ENCODE results near the gene HBZ. TPM values are rescaled to one million over a fixed set of nuclear protein-coding genes. Genes with fewer than 3 reads are reported as not detected.
"Not testable (repeated sequence)": the region's sequence is repeated elsewhere in the genome, so short reads cannot be mapped to it uniquely, and the experiment has no call there.

The HBZ gene
- total RNA-seq, 1 experiment from 2014 or later = not detected

- ChIA-PET RAD21 (ENCODE audit: low non-redundant PET in 1 of 2, low total read pairs in 2 of 2, uncharacterized antibody in 2 of 2, unreplicated experiment in 2 of 2) (no interaction called here), CTCF (no interaction called here), POLR2A (no interaction called here)
- Histone ChIP-seq H3K27ac (ENCODE audit: low read depth, low read length) (no peak overlapping the region), H4K20me1 (ENCODE audit: insufficient read depth) (no peaks in the 10 kb centered on the region), H3K4me2 (ENCODE audit: low read length) (no peak overlapping the region), H3K36me3 (ENCODE audit: control insufficient read depth in 1 of 2, insufficient read depth in 2 of 2, low read length in 2 of 2) (no peaks in the 10 kb centered on the region), H3K9me3 (ENCODE audit: control insufficient read depth in 1 of 2, insufficient read depth in 1 of 2, low read depth in 1 of 2, low read length in 2 of 2) (no peaks in the 10 kb centered on the region), H3K9me2 (ENCODE audit: insufficient read depth) (no peaks in the 10 kb centered on the region), H3K79me2 (ENCODE audit: insufficient read depth, low read length) (no peaks in the 10 kb centered on the region), H2AFZ (ENCODE audit: low read depth, low read length, poor library complexity, severe bottlenecking) (no peak overlapping the region), H3K4me1 (ENCODE audit: control insufficient read depth in 1 of 2, insufficient read depth in 2 of 2, low read length in 2 of 2) (no peaks in the 10 kb centered on the region; a peak in 1 of 4 replicates), H3K4me3 (replicated peaks in 1 of 2; ENCODE audit: low read depth in 1 of 2, low read length in 2 of 2) (no peak overlapping the region), H3K9ac (ENCODE audit: low read length) (no peak overlapping the region), H3K27me3 (ENCODE audit: insufficient read depth, low read length) (no peaks in the 10 kb centered on the region)
- BruUV-seq (replicated peaks) = no TSS peak
- DNase-seq (ENCODE audit: low read depth, low spot score) (no peak), ATAC-seq (no peak)
- intact Hi-C loops (cut with micrococcal nuclease) = no loop called here
- TF ChIP-seq EZH2phosphoT487 (IDR thresholded peaks at IDR 0.05; ENCODE audit: borderline replicate concordance) (no peak), YY1 (IDR thresholded peaks at IDR 0.05; ENCODE audit: extremely low read depth, insufficient replicate concordance, low read depth, low read length) (no peak), JUND (IDR thresholded peaks at IDR 0.05) (no peak), EZH2 (IDR thresholded peaks at IDR 0.05) (no peak), SP1 (IDR thresholded peaks at IDR 0.05; ENCODE audit: low read depth) (no peak), CTCF (IDR thresholded peaks at IDR 0.05 in 2 of 3, conservative IDR thresholded peaks at IDR 0.05 in 1 of 3; ENCODE audit: borderline replicate concordance in 1 of 3, insufficient read depth in 1 of 3, low read depth in 2 of 3, low read length in 2 of 3) (no peak), ZFX (IDR thresholded peaks at IDR 0.05) (no peak), CEBPB (IDR thresholded peaks at IDR 0.05; ENCODE audit: low read depth) (no peak), SIN3A (IDR thresholded peaks at IDR 0.05; ENCODE audit: low read depth) (no peak), RAD21 (IDR thresholded peaks at IDR 0.05; ENCODE audit: low read depth) (no peak), POLR2AphosphoS5 (IDR thresholded peaks at IDR 0.05; ENCODE audit: low read depth, low read length) (no peak)
- TF ChIP-seq, protein P1, sequence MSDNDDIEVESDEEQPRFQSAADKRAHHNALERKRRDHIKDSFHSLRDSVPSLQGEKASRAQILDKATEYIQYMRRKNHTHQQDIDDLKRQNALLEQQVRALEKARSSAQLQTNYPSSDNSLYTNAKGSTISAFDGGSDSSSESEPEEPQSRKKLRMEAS (IDR thresholded peaks at IDR 0.05) = no peak
- TF ChIP-seq, protein P2, sequence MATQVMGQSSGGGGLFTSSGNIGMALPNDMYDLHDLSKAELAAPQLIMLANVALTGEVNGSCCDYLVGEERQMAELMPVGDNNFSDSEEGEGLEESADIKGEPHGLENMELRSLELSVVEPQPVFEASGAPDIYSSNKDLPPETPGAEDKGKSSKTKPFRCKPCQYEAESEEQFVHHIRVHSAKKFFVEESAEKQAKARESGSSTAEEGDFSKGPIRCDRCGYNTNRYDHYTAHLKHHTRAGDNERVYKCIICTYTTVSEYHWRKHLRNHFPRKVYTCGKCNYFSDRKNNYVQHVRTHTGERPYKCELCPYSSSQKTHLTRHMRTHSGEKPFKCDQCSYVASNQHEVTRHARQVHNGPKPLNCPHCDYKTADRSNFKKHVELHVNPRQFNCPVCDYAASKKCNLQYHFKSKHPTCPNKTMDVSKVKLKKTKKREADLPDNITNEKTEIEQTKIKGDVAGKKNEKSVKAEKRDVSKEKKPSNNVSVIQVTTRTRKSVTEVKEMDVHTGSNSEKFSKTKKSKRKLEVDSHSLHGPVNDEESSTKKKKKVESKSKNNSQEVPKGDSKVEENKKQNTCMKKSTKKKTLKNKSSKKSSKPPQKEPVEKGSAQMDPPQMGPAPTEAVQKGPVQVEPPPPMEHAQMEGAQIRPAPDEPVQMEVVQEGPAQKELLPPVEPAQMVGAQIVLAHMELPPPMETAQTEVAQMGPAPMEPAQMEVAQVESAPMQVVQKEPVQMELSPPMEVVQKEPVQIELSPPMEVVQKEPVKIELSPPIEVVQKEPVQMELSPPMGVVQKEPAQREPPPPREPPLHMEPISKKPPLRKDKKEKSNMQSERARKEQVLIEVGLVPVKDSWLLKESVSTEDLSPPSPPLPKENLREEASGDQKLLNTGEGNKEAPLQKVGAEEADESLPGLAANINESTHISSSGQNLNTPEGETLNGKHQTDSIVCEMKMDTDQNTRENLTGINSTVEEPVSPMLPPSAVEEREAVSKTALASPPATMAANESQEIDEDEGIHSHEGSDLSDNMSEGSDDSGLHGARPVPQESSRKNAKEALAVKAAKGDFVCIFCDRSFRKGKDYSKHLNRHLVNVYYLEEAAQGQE (IDR thresholded peaks at IDR 0.05; ENCODE audit: low read depth) = no peak
Measured at GRCh38 chr16:149024-149660, 3.3 kb upstream of the HBZ start.

GRCh38 chr16:153129-153521, 681 bp downstream of the HBZ start:
- H3K36me3 ChIP-seq (ENCODE audit: control insufficient read depth in 1 of 2, insufficient read depth in 2 of 2, low read length in 2 of 2); RAD21 ChIA-PET (ENCODE audit: low non-redundant PET in 1 of 2, low total read pairs in 2 of 2, uncharacterized antibody in 2 of 2, unreplicated experiment in 2 of 2); H3K27me3 ChIP-seq (ENCODE audit: insufficient read depth, low read length); H3K27ac ChIP-seq (ENCODE audit: low read depth, low read length); H3K4me3 ChIP-seq (replicated peaks in 1 of 2; ENCODE audit: low read depth in 1 of 2, low read length in 2 of 2); H3K9me2 ChIP-seq (ENCODE audit: insufficient read depth); H4K20me1 ChIP-seq (ENCODE audit: insufficient read depth); H3K79me2 ChIP-seq (ENCODE audit: insufficient read depth, low read length); POLR2A ChIA-PET; H3K9me3 ChIP-seq (ENCODE audit: control insufficient read depth in 1 of 2, insufficient read depth in 1 of 2, low read depth in 1 of 2, low read length in 2 of 2); H3K4me1 ChIP-seq (ENCODE audit: control insufficient read depth in 1 of 2, insufficient read depth in 2 of 2, low read length in 2 of 2); intact Hi-C loops (cut with micrococcal nuclease); H3K4me2 ChIP-seq (ENCODE audit: low read length); H2AFZ ChIP-seq (ENCODE audit: low read depth, low read length, poor library complexity, severe bottlenecking); DNase-seq (ENCODE audit: low read depth, low spot score); H3K9ac ChIP-seq (ENCODE audit: low read length); CTCF ChIA-PET; BruUV-seq (replicated peaks): not testable (repeated sequence)
- peak; percentile 35; the same call in 1 of the 2 replicates for ATAC-seq

Measured in HCT116 (cell line).